Suppressor macrophage treated with lipopolysaccharide for 4 hours (primary cell): ENCODE data around the gene RNLS.

Experiments
- DNase-seq: peaks from one replicate; pipeline ENCODE4 v3.0.0-alpha.2; 2020

RNLS gene

DNA sequence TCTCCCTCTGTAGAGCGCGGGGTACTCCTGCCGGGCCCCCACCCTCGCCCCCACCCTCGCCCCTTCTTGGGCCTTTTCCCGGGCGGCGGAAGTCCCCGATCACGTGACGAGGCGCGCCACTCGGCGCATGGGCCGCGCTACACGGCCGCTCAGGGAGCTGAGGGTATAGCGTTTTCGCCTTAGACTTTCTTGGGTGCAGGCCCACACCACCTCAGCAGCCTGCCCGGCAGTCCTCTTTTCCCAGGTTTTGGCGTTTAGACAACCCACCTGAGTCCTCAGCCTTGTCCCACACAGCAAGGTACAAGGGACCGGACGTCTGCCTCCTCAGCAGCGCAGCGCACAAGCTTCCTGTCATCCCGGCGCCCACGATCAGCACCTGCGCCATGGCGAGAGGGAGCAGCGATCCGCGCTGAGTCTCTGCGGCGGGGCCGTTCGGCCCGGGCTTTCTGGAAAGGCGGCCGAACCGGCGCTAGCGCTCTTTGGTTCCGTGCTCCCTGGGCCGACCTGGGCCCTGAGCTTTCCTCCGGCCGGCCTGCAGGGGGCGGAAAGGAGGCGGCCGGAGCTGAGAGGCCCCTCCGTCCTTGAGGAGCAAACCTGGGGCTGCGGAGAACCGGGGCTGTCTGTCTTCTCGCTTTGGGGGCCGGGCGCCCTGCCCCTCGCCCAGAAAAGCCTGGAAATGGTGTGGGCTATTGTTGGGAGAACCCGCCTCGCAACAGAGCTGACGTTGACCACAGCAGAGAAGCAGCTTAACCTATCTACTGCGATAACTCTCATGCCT is at the start of gene RNLS:
Gene RNLS (minus strand): TSS at position 513 of the 778 bp plus-strand sequence.
- peak; percentile 72 for DNase-seq

DNA sequence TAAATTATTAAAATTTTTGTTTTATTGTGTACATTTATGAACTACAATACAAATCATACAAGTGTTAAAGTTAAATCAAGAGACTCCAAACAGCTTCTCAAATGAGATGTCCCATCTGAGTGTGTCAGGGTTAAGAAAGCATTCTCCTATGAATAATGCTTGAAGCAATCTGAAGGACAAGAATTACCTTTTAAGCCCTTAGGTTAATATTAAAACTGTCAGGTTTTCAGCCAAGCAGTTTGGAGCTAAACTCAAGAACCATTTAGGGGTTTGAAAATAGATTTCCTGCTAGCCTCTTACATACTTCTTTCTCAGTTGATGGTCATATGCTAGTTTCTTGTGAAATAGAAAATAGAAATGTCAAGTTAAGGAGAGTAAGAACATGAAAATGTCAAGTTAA is 41.7 kb upstream of the RNLS start:
- no peak for DNase-seq

DNA sequence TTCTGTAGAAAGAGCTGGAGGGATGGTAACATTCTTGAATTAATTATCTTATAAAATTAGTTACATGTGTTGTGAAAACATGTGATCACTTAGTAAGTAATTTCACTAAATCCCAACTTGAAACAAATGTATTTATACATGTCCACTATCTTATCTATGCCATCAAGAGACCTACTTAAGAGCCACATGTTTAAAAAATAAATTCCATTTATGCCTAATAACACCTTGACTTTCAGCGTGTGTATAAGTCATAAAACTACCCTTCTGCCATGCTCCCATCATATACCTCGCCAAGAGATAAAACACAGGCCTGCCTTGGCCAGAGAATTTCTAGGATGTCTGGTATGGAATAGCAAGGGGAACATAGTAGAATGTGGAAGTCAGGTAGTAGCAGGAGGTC is 40.7 kb upstream of the RNLS start:
- DNase-seq = no peak

DNA sequence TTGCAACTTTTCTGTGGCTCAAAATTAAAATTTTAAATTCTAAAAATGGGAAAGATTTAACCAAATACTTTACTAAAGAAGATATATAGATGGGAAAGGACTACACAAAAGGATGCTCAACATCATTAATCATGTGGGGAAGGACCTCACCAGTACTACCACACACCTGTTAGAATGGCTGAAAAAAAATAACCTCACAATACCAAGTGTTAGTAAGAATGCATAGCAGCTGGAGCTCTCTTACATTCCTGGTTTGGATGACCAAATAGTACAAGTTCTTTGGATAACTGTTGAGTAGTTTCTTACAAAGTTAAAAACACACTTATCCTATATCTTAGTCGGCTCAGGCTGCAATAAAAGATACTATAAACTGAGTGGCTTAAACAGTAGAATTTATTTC is 37.3 kb upstream of the RNLS start:
- DNase-seq = no peak

DNA sequence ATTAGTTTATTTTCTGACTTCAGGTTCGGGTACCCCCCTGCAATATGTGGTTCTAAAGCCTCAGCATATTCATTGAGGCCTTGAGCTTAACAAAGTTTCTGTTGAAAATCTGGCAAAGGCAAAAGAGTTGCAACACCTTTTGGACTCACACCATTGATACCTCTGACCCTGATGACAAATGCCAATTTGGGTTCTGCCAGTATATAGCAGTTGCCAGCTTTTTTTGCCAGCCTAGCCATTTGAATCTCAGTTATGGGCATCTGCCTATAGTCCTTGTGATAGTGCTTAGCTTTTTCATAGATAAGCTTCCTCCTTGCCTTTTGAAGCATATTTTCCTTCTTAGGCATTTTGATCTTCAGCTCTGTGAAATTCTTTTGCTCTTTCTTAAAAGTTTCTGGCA is 35.4 kb upstream of the RNLS start:
- DNase-seq = no peak

DNA sequence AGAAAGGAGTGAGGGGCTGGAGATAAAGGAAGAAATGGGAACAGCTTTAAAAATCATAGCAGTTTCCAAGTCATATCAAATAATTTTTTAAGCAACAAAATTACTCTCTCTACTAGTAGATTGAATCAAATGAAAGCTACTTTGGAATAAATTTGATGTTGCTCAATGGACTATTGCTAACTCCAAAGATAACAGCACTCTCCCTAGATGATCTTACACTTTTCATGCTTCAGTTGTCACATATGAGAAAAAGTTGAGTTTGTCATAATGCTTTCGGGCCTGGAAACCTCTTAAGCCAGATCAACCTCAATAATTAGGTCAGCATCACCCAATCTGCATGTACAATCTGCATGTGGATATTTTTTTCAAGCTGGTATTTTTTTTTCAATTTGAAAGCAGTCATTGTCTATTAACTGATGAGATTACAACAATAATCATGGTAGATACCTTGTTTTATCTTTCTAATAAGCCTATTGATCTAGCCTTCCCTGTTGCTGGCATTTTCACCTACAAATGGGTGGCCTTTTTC is 34.7 kb upstream of the RNLS start:
- no peak for DNase-seq

DNA sequence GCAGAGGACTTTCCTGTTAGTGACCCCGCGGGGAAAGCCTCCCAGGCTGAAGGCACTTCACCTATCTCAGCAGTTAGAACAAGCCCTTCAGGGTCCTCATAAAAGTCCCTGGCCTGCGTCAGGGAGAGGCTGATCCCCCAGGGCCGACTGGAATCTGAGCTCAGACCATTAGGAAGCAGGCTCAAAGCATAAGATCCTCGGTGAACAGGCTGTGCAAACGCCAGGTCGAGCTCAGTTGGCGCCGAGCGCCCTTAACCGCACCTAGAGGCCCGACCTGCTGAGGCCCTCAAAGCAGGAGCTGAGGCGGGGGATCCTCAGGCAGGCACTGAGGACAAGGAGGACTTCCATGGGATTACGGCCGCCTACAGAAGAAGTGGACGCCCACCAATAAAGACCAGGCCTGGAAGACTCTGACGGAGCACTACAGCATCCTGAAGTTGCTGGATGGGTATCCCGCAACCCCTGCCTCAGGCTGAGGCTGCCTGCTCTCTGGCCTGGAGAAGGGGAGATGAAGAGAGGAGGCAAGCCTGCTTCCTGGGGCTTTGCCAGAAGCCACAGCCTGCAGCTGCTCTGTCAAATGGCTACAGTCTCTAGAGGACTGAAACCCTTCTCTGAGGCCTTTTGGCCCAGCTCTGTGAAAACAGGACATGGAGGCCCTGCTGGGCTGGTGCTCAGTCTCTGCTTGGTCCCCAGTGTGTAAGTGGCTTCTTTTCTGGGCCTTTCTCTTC is 33.3 kb upstream of the RNLS start:
- no peak for DNase-seq

DNA sequence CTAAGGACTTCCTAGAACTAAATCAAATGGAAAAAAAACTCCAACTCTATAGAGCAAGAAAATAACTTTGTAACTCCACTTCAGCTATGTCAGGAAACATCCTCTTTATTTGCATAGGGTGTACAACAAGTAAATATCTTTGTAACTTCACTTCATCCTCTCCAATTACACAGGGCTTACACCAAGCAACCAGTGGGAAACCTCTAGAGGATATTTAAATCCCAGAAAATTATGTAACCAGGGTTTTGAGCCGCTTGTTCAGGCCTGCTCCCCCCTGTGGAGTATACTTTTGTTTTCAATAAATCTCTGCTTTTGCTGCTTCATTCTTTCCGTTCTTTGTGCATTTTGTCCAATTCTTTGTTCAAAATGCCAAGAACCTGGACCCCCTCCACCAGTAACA is 25.7 kb upstream of the RNLS start:
- DNase-seq = no peak

DNA sequence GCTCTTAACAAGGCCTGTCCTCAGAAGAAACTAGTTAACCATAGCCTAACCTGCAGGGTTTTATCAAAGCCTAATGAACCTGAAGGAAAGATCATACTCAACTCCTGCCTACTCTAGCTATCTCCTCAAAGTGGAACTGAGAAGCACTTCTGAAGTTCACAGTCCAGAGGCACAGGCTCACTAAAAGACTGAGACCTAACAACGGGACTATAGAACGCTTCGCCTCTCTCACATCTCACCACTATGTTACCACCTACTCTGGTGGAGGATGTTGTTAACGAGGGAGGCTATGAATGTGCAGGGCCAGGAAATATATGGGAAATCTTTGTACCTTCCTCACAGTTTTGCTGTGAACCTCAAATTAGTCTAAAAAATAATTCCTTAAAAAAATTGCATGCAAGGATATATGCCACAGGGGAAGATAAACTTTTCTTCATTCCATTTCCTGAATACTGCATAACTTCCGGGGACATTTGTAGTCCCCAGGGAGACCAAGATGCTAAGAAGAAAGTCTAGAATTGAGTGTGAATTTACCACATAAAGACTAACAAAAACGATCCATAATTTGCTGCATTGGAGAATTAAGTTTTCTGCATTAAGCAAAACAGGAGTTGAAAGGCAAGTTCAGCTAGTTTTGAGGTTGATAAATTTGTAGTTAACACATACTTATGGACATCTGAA is 25.1 kb upstream of the RNLS start:
- no peak for DNase-seq

DNA sequence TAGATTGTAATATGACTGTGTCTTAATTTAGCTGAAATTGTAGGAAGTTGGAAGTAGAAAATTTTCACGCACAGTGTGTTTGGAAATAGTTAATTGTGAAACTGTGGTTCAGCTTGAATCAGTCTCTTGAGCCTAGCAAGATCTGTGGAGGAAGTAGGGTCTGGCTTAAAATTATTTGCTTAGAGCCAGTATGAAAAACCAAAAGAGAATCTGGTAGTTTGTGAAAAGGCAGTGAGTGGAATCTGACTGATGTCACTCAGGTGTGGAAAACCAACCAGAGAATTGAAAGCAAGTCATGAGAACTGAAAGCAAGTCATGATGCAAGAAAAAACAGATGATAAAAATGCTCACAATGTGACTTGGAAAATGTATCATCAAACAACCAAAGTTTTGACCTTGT is 14.9 kb upstream of the RNLS start:
- peak; percentile 87 for DNase-seq

DNA sequence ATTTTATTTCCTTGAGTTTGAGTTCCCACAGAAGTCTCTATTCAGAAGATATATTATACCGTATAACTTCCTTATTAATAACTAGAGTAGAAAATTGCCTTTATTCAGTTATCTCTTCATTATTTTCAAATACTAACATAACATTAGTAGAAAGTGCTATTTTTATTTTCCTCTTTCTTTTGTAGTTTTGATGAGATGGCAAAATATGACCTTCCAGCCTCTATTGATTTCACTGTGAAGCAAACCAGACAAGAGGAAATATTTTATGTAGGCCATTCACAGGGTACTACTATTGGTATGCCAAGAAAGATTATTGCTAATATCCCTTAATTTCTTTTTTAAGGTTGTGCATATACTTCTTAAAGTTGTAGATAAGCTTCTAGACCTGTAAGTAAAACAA is 11.4 kb upstream of the RNLS start:
- DNase-seq = no peak

DNA sequence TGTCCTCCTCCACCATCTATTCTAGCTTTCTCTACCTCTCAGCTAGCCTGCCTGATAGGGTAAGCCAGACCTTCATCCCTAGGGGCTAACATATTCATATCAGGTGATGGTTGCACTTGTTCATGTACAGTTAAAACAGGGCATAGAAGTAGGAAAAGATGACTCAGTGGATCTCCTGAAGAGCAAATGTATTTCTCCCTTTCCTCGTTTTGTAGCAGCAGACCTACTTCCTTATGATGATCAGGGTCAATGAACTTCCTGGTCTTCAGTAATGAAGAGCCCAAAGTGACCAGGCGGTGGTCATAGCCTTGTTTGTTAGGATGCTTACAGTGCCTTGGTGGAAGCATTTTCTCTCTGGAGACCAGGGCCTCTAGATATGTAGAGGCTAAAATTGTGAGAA is 9.8 kb upstream of the RNLS start:
- peak; percentile 34 for DNase-seq

DNA sequence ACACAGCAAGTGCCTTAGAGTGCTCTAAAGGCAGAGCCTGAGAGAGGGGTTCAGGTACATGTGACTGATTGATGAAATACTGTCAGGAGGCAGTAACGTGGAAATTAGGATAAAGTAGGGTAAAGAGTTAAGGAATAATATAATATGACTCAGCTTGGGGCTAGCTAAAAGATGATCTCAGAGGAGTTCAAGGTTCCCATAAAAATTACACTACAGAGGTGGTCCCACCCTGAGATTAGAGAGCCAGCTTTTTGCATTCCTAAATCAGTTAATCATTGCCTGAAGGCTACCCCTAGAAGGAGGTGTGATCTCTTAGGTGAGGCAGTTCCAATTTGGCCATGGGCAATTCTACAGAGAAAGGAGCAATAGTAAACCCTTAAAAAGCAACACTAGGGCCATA is 9.3 kb upstream of the RNLS start:
- no peak for DNase-seq

DNA sequence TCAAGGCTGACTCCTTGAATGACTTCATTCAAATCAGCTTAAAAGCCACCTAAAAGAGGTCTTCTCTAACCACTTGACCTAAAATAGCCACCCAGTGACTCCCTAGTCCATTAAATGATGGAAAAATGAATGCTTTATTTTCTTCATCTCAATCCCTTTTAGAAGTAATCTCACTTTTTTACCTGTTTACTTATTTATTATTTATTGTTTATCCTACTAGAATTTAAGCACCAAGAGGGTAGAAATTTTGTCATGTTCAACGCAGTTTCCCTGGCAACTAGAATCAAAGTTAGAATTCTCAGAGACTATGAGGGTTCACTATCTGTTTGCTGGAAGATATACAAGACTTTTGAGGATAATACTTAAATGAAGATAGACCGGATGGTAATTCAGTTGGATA is 3.3 kb upstream of the RNLS start, which contains the start of gene LIPJ:
Gene LIPJ (plus strand): TSS at position 301 of the 400 bp plus-strand sequence. CDS start 3,926 bp downstream, outside the sequence.
- DNase-seq = no peak

DNA sequence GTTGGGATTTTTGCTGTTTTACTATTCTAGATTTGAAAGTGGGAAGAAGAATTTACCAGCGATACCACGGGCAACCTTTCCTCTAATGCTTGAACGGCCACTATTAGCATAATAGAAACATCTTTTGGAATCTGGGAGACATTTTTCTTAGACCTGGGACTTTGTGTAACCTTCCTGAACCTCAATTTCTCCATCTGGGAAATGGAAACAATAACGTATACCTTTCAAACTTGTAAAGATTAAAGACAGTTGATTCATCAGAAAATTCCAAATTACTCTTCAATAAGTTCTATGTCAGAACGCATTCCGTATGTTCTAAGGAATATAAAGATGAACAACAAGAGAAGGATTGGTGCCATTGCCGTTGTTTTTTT is 453 bp upstream of the RNLS start:
- DNase-seq = no peak

DNA sequence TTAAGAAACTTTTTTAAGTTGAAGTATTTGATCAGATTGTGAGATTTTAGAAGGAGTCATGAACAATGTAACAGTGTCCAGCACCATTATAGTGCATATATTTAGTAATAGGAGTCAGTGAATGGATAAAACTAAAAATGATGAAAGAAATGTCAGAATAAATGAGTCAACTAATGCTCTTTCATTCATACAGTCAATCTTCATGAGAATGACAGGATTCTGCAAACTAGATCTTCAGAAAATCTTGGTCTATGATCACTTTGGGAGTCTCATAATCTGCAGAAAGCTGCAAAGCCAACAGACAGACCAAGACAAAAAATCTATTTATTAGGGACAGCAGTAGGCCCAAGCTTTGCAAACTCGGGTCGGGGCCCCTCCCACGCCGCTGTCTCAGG is 710 bp downstream of the RNLS start:
- DNase-seq = no peak

DNA sequence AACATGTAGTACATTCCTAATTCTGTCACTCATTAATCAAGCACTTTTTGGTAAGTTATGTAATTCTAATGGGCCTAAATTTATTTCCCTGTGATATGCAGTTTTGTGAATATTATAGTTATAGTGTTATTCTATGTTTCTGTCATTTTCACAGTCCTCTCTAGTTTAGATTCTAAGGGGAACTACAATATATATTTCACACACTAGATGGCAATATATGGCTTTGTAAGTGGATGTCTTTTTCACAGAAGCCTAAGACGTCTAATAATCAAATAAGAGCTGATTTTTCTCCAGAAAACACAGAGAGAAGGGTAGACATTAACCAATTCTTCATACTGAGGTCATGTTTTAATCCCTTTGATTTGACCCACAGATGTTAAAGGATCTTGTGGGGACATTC is 18.0 kb downstream of the RNLS start:
- DNase-seq = peak; percentile 43

DNA sequence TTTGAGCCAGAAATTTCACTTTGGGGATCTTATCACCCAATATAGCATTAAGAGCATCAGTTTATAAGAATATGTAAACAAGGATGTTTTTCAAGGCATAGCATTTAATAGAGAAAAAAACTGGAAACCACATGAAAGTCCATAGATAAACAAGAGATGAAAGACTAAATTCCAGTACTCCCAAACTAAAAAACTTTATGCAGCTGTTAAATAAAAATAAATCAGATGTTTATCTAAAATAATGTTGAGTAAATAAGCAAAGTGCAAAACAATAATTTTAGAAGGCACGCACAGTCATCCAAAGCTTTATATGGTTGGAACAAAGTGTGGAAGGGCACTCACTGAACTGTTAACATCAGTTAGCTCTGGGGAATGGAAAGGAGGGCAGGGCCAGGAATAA is 21.0 kb downstream of the RNLS start:
- no peak for DNase-seq

DNA sequence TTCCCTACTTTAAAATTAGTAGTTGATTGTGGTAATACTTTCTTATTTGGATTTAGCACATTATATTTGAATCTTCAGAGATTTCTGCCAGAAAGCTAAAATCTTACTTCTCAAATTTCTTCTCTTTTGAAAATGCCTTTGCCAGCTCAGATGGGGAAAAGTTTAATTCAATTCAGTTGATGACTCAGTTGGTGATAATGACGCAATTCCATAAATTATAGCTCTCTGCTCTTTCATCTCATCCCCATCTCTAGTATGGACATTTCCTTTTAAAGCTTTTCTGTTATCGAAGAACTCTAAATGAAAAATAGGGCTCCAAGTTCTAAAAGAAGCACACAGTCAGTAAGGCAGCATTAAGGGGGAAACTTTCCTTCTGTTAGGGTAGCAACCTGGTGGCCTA is 25.5 kb downstream of the RNLS start:
- peak; percentile 12 for DNase-seq

DNA sequence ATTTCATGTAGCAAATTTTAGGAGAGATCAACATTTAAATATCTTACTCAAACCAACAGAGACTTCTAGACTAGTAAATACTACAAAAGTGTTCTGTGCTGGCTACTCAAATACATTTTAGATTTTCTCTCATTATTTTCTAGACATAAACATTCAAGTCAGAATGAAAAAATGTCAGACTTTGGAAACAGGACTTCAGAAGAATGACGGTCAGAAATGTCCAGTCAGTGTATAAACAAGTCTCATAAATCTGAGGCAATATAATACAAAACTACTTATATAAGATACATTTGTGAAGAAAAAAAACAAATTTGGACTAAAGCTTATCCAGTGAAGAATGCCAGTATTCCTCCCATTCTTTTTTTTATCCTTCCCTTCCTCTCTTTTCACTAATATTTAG is 25.9 kb downstream of the RNLS start:
- no peak for DNase-seq

DNA sequence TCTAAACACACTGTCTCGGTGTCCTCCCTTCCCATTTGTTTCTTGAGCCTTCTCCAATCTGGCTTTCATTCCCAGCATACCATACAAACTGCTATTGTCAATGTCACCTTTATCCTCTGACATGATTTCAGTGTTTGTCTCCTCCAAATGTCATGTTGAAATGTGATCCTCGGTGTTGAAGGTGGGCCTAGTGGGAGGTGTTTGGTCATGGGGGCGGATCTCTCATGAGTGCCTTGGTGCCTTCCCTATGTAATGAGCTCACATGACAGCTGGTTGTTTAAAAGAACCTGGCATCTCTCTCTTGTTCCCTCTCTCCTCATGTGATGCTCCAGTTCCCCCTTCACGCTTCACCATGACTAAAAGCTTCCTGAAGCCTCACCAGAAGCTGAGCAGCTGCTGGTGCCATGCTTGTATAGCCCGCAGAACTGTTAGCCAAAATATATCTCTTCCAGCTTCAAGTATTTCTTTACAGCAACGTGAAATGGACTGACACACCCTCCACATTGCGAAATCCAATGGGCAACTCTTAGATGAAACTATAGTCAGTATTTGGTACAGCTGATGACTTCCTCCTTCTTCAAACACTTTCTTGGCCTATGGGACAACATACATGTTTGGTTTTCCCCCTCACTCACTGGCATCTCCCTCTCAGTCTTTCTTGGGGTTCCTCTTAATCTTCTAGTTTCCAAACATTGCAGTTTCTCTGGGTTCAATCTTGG is 27.8 kb downstream of the RNLS start:
- DNase-seq = peak; percentile 63

DNA sequence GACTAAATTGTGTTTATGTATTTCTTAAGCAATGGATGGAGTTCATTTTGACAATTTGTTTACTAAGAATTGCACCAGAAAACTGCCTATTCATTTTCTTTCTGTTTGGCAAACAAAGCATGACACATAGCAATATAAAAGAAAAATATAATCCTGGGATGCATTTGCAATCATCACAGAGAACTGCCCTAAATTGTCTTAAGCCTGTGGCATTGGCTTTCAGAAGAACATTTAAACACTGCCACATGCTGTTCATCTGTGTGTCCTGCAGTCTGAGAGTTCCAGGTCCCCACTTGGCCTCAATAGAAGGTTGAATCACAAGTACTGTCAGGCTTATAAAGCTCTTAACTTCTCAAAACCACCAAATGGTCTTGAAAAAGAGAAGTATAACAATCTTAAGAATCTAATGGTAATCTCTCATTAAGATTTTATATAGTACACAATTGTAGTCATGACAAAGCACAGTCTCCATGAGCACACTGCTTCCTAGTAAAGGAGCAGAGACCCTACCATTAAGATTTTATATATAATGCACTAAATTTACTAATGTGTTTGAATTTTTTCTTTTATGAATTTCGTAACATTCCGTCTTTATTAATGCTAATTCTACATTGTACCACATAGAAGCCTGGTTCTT is 29.9 kb downstream of the RNLS start:
- DNase-seq = peak; percentile 77

DNA sequence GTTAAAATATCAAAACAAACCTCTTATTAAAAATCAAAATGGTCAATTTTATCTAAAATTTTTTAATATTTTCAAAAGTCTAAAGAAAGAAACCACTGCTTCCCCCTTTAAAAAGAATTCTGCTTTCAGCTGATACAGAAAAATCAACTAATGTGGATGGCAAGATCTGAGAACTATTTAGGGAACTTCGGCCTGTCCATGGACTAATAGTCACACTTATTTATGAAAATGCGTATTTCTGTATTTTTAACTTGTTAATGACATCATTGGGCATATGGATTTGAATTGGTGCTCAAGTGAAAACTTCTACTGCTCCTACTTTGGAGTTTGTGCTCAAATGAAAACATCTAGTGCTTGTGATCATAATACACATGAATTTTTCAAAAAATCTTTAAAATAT is 31.9 kb downstream of the RNLS start:
- DNase-seq = peak; percentile 56
